ENCODE data around the gene CNTF.
"Not testable (repeated sequence)": the region's sequence is repeated elsewhere in the genome, so short reads cannot be mapped to it uniquely, and the experiment has no call there.

Gene CNTF

GRCh38 chr11:58622344-58622743, at the start of gene CNTF:
CNTF (plus strand) TSS chr11:58622665; CDS start chr11:58622753, 88 bp downstream.
- no peak for DNase-seq (ENCODE audit: low read depth)

- DNase-seq (ENCODE audit: low read depth): not testable (repeated sequence)
These were observed 49.6 kb upstream of the CNTF start for GRCh38 chr11:58572906-58573305.

- peak; percentile 46 for DNase-seq (ENCODE audit: low read depth)
These were observed 48.9 kb upstream of the CNTF start for GRCh38 chr11:58573451-58574104.

- no peak for DNase-seq (ENCODE audit: low read depth)
These were observed 47.6 kb upstream of the CNTF start for GRCh38 chr11:58574881-58575280.

GRCh38 chr11:58575377-58576020, 47.0 kb upstream of the CNTF start, which contains the start of gene LPXN:
LPXN (minus strand) TSS chr11:58575856; CDS start chr11:58575772, 84 bp downstream.
- no peak for DNase-seq (ENCODE audit: low read depth)

- no peak for DNase-seq (ENCODE audit: low read depth)
These were observed 45.5 kb upstream of the CNTF start for GRCh38 chr11:58576887-58577471.

- peak; percentile 47 for DNase-seq (ENCODE audit: low read depth)
These were observed 44.8 kb upstream of the CNTF start for GRCh38 chr11:58577555-58578135.

- DNase-seq (ENCODE audit: low read depth): peak; percentile 82
These were observed 44.3 kb upstream of the CNTF start for GRCh38 chr11:58578136-58578634.

- DNase-seq (ENCODE audit: low read depth): peak; percentile 93
These were observed 43.8 kb upstream of the CNTF start, which contains the start of gene ZFP91 for GRCh38 chr11:58578635-58579191. ZFP91 (plus strand) TSS chr11:58579063; CDS start chr11:58579282, 219 bp downstream.

GRCh38 chr11:58579192-58580129, 43.0 kb upstream of the CNTF start:
- DNase-seq (ENCODE audit: low read depth): peak; percentile 85

- DNase-seq (ENCODE audit: low read depth): no peak
These were observed 42.2 kb upstream of the CNTF start for GRCh38 chr11:58580311-58580710.

GRCh38 chr11:58582437-58582836, 40.0 kb upstream of the CNTF start:
- DNase-seq (ENCODE audit: low read depth): no peak

- DNase-seq (ENCODE audit: low read depth): no peak
These were observed 35.5 kb upstream of the CNTF start for GRCh38 chr11:58586998-58587397.

GRCh38 chr11:58591659-58592058, 30.8 kb upstream of the CNTF start:
- no peak for DNase-seq (ENCODE audit: low read depth)

- no peak for DNase-seq (ENCODE audit: low read depth)
These were observed 29.5 kb upstream of the CNTF start for GRCh38 chr11:58592760-58593472.

GRCh38 chr11:58594826-58595225, 27.6 kb upstream of the CNTF start:
- DNase-seq (ENCODE audit: low read depth): no peak

- no peak for DNase-seq (ENCODE audit: low read depth)
These were observed 25.8 kb upstream of the CNTF start for GRCh38 chr11:58596621-58597020.

- no peak for DNase-seq (ENCODE audit: low read depth)
These were observed 24.9 kb upstream of the CNTF start for GRCh38 chr11:58597486-58598144.

- DNase-seq (ENCODE audit: low read depth): no peak
These were observed 22.0 kb upstream of the CNTF start for GRCh38 chr11:58600510-58600909.
